ENCODE measurements around the gene NKD1. TPM values are rescaled to one million over a fixed set of nuclear protein-coding genes. Genes with fewer than 3 reads are reported as not detected.

The NKD1 gene
- total and polyA plus RNA-seq, 2 experiments from 2014 or later = 0.86 to 1.4 TPM

DNA sequence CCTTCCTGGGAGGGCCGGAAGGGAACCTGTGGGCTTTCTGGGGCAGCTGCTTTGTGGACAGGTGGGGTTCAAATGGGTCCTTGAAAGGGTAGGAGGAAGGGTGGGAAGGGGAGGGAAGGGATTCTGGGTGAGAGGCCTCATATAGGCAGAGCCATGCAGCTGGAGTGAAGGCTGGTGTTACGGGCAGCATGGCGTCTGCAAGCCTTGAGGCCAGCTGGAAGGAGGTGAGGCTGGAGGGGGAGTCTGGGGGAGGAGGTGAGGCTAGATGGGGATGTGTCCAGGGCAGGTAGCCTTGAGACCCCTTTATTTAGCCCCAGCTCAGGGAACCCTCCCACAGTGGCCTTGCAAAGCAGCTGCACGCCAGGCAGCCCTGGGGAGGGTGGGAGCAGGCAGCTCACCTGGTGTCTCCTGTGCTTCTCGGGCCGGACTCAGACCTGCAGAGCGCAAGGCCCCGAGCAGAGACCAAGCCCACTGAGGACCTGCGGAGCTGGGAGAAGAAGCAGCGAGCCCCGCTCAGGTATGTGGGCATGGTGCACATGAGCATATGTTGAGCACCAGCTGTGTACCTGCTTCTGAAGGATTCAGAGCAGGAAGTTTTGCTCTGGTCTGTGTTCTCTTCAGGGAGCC, 82.3 kb downstream of the NKD1 start:
- no peak for DNase-seq (ENCODE audit: low read depth in 1 of 2, low spot score in 1 of 2)
- Histone ChIP-seq H3K27me3 (no peaks in the 10 kb centered on the region), H3K4me3 (no peak overlapping the region), H3K27ac (no peak overlapping the region), H3K9me3 (ENCODE audit: low read depth) (no peaks in the 10 kb centered on the region), H3K4me1 (ENCODE audit: low read depth) (peaks cover 6% of the 10 kb centered on the region), H3K36me3 (no peaks in the 10 kb centered on the region)
- TF ChIP-seq, protein P1, sequence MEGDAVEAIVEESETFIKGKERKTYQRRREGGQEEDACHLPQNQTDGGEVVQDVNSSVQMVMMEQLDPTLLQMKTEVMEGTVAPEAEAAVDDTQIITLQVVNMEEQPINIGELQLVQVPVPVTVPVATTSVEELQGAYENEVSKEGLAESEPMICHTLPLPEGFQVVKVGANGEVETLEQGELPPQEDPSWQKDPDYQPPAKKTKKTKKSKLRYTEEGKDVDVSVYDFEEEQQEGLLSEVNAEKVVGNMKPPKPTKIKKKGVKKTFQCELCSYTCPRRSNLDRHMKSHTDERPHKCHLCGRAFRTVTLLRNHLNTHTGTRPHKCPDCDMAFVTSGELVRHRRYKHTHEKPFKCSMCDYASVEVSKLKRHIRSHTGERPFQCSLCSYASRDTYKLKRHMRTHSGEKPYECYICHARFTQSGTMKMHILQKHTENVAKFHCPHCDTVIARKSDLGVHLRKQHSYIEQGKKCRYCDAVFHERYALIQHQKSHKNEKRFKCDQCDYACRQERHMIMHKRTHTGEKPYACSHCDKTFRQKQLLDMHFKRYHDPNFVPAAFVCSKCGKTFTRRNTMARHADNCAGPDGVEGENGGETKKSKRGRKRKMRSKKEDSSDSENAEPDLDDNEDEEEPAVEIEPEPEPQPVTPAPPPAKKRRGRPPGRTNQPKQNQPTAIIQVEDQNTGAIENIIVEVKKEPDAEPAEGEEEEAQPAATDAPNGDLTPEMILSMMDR (IDR thresholded peaks at IDR 0.05; ENCODE audit: low read depth, low read length) = no peak

GRCh38 chr16:50631249-50631984, 83.2 kb downstream of the NKD1 start:
- Histone ChIP-seq H3K4me3 (no peak overlapping the region), H3K4me1 (ENCODE audit: low read depth) (peaks cover 6% of the 10 kb centered on the region), H3K27ac (no peak overlapping the region), H3K27me3 (no peaks in the 10 kb centered on the region), H3K36me3 (no peaks in the 10 kb centered on the region), H3K9me3 (ENCODE audit: low read depth) (no peaks in the 10 kb centered on the region)
- no peak for DNase-seq (ENCODE audit: low read depth in 1 of 2, low spot score in 1 of 2)
- TF ChIP-seq, protein P1 (IDR thresholded peaks at IDR 0.05; ENCODE audit: low read depth, low read length) = no peak

DNA sequence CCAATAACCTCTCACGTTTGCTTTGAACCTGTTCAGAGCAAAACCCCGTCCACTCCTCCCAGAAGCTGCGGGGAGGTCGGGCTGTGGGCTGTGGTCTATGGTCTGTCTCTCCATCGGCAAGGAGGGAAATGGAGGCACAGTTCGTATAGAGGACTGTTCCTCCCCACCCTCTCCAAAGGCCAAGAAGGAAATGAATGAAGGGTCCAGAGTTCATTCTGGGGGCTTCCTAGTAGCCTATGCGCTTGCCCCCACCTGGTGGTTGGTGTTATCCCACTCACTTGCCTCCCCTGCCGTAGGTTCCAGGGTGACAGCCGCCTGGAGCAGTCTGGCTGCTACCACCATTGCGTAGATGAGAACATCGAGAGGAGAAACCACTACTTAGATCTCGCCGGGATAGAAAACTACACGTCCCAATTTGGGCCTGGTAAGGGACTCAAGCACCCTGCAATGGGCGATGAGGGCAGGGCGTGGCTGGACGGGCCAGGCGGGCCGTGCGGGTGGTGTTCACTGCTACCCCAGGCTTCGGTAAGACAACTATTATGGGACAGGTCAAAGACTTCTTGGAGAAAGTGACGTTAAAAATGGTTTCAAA, 83.9 kb downstream of the NKD1 start:
- Histone ChIP-seq H3K4me3 (no peak overlapping the region), H3K36me3 (no peaks in the 10 kb centered on the region), H3K27ac (no peak overlapping the region), H3K4me1 (ENCODE audit: low read depth) (peaks cover 6% of the 10 kb centered on the region), H3K27me3 (no peaks in the 10 kb centered on the region), H3K9me3 (ENCODE audit: low read depth) (no peaks in the 10 kb centered on the region)
- no peak for DNase-seq (ENCODE audit: low read depth in 1 of 2, low spot score in 1 of 2)
- TF ChIP-seq, protein P1 (IDR thresholded peaks at IDR 0.05; ENCODE audit: low read depth, low read length) = no peak

GRCh38 chr16:50632927-50633800, 85.0 kb downstream of the NKD1 start:
- Histone ChIP-seq H3K36me3 (no peaks in the 10 kb centered on the region), H3K27ac (no peak overlapping the region), H3K9me3 (ENCODE audit: low read depth) (no peaks in the 10 kb centered on the region), H3K27me3 (no peaks in the 10 kb centered on the region), H3K4me3 (no peak overlapping the region), H3K4me1 (ENCODE audit: low read depth) (no peaks in the 10 kb centered on the region)
- TF ChIP-seq, protein P1 (IDR thresholded peaks at IDR 0.05; ENCODE audit: low read depth, low read length) = no peak
- no peak for DNase-seq (ENCODE audit: low read depth in 1 of 2, low spot score in 1 of 2)

DNA sequence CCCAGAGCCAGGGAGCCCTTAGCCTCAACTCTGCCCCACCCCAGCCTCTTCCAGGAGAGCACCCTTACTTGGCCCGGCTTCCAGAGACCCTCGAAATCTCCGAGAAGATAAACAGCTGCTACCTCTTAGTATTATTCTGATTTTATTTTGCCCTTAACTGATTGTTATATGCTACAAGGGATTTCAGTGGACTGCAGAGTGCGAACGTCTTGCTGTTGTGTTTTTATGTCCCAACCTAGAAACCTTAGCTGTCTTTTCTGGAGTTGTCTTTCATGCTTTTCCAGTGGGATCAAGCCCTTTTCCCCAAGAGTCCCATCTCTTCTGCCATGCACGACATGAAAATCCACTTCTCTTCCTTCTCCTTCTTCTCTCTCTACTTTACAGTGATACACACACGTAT, 85.9 kb downstream of the NKD1 start:
- H3K9me3 ChIP-seq (ENCODE audit: low read depth) = no peaks in the 10 kb centered on the region
- H3K27ac ChIP-seq = no peak overlapping the region
- H3K4me1 ChIP-seq (ENCODE audit: low read depth) = no peaks in the 10 kb centered on the region
- H3K36me3 ChIP-seq = no peaks in the 10 kb centered on the region
- TF ChIP-seq, protein P1 (IDR thresholded peaks at IDR 0.05; ENCODE audit: low read depth, low read length) = no peak
- no peak for DNase-seq (ENCODE audit: low read depth in 1 of 2, low spot score in 1 of 2)
- H3K4me3 ChIP-seq = no peak overlapping the region
- no peaks in the 10 kb centered on the region for H3K27me3 ChIP-seq
